H7 (cell line): Measurements from ENCODE around the gene BLM. TPM values are rescaled to one million over a fixed set of nuclear protein-coding genes. Genes with fewer than 3 reads are reported as not detected.
"Not testable (repeated sequence)": the region's sequence is repeated elsewhere in the genome, so short reads cannot be mapped to it uniquely, and the experiment has no call there.

Experiments
- DNase-seq: peaks from one replicate; pipeline ENCODE4 v3.0.0; 2012
- H3K27me3 ChIP-seq: 2 replicates; pipeline ENCODE4 v1.6.0; 2011; ENCODE audit warnings: mild to moderate bottlenecking, low read length; ENCODE audit not compliant: control insufficient read depth, insufficient read depth
- H3K36me3 ChIP-seq: replicated peaks from 2 replicates; pipeline ENCODE4 v1.5.1; 2011; ENCODE audit warnings: low read length; ENCODE audit not compliant: control insufficient read depth, insufficient read depth
- H3K4me3 ChIP-seq: 2 replicates; pipeline ENCODE4 v1.5.1; 2011; ENCODE audit warnings: low read depth, mild to moderate bottlenecking, control low read depth, low read length, moderate library complexity; ENCODE audit not compliant: insufficient read depth
- total RNA-seq: library from RNA; depleted of rRNA; stranded (reverse); fragments of >200 nt; shearing (Covaris generic); gene quantifications from 2 replicates; pipeline ENCODE4 v1.2.3, GENCODE V29; 2014

The BLM gene
- total RNA-seq, 1 experiment from 2014 or later: 29.7 TPM

DNA sequence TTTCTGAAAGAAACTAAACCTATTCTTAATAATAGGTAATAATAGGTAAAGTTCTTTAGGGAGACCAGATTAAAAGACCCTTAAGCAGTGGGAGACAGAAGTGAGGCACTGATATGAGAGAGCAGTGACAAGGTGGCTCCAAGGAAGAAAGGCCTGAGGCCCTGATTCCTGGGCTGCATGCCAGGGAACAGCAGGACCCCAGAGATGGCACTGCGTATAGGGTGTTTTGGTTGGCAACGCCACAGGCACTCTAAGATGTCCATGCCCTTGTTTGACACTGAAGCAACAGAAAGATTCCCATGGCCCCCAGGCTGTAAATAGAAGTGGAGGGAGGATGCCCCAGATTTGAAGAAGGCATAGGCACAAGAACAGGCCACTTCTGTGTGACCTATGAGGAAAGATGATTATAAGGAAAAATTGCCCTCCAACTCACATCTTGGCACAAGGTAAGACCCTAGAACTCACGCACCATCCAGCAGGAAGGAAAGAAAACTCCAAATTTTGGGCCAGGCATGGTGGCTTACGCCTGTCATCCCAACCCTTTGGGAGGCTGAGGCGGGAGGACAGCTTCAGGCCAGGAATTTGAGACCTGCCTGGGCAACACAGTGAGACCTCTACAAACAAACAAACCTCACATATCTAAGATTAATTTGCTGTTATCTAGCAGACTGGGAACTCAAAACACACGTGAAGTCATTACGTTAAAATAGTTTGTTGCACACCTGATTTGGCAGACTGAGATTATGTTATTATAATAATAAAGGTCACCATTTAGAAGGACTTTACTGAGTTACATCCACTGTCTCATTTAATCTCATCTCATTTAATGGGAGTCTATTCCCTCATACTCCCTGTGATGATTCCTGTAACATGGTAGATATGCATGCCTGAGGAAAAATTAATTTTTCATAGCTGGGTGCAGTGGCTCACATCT is 10.5 kb upstream of the BLM start:
- no peaks in the 10 kb centered on the region; the same call in 1 of the 2 replicates for H3K27me3 ChIP-seq
- H3K4me3 ChIP-seq: no peak overlapping the region
- H3K36me3 ChIP-seq: no peaks in the 10 kb centered on the region
- no peak for DNase-seq

DNA sequence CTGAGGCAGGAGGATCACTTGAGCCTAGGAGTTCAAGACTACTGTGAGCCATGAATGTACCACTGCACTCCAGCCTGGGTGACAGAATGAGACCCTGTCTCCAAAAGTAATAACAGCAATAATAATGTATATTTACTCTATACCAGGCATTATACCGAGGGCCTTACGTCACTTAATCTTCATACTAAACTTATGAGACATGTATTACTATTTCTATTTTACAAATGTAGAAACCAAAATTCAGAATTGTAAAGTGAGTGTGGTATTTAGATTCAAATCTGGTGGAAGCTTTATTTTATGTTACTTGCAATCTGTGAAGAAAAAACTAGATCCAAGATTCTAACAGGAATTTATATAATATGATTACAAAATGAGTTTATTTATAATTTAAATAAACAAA is 9.7 kb upstream of the BLM start:
- DNase-seq: no peak
- Histone ChIP-seq H3K4me3 (no peak overlapping the region), H3K27me3 (no peaks in the 10 kb centered on the region; the same call in 1 of the 2 replicates), H3K36me3 (no peaks in the 10 kb centered on the region)

DNA sequence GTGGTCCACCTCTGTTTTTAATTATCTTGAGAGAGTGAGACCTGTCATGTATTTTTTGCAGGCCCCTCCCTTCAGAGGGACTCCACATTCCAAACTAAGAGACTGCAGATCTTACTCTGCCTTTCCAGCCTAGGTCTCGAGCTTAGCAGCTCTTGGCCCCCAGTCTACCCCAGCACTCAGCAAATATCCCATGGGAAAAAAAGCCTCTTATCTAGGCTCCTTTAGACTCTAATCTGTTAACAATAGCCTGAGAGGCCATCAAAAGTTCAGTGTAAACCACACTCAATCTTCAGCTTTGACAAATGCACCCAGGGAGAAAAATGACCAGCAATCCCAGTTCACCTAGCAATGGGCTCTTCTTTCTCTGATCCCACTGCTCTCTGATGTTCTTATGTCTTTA is 8.6 kb upstream of the BLM start:
- no peak for DNase-seq
- Histone ChIP-seq H3K4me3 (no peak overlapping the region), H3K27me3 (no peaks in the 10 kb centered on the region; the same call in 1 of the 2 replicates), H3K36me3 (no peaks in the 10 kb centered on the region)

DNA sequence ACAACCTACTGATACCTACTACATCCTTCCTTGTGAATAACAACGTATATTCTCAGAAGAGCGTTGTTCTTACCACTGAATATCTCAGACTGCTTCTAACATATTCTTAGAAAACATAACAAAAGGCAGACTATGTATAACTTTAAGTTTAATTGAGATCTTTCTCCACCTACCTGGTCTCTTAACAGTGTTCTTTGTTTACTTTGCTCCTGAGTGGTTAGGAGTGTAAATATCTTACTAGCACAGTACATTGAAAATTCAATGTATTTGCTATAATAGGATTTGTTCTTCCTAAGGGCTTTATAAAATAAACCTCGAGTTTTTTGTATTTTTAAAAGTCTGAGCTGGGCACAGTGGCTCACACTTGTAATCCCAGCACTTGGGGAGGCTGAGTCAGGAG is 7.9 kb upstream of the BLM start:
- Histone ChIP-seq H3K4me3 (no peak overlapping the region), H3K27me3 (no peaks in the 10 kb centered on the region; the same call in 1 of the 2 replicates), H3K36me3 (no peaks in the 10 kb centered on the region)
- no peak for DNase-seq

DNA sequence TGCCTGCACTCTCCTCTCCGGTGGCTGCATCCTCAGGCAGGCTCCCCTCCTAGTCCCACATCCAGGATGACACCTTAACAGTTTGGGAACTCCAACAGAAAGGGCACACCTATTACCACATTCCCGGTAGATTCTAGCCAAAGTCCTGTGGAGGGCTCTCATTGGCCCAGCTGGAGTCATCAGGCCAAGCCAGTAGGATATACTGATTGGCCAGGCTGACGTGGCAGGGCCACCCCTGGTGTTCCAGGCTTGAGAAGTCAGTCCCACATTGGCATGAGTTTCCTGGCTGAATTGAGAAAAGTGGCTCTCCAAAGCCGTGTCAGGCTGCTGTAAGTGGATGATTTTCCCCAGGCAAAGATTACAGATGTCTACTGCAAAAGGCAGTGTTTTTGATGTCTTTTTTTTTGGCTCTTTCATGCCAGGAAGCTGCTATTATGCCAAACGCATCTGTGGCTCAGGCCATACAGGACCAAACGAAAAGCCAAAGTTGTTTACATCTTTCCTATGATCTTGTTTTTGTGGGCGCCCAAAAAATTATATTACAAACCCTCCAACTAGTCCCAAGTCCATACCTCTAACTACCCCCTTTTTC is 6.6 kb upstream of the BLM start:
- DNase-seq: peak; percentile 54
- no peaks in the 10 kb centered on the region; the same call in 1 of the 2 replicates for H3K27me3 ChIP-seq
- no peak overlapping the region for H3K4me3 ChIP-seq
- no peaks in the 10 kb centered on the region for H3K36me3 ChIP-seq

DNA sequence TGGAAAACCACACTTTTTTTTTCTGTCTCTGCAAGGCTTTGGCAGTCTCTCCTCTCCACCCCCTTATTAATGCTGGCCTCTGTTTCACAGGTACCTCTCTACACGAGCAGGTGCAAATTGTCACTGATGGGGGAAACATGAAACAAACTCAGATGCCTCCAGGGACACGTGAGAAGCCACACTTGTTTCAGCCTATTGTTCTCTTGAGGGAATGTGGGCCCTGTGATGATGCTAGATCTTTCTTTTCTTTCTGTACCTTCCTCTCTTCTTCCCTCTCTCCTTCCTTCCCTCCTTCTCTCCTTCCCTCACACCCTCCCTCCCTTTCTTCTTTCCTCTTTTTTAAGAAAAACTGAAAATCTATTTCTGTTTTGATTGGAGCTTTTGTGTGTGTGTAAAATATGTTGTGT is 5.7 kb upstream of the BLM start:
- H3K36me3 ChIP-seq: no peaks in the 10 kb centered on the region
- H3K4me3 ChIP-seq: no peak overlapping the region
- DNase-seq: no peak
- H3K27me3 ChIP-seq: no peaks in the 10 kb centered on the region; the same call in 1 of the 2 replicates

DNA sequence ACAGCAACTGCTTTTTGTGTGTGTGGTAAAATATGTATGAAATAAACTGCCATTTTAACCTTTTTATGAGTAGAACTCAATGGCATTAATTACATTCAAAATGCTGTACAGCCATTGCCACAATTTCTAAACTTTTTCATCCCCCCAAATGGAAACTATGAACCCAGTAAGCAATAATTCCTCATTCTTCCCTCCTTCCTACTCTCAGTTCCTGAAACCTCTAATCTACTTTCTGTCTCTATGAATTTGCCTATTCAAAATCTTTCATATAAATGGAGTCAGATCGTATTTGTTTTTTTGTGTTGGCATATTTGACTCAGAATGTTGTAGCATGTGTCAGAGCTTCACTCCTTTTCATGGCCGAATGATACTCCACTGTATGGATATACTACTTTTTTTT is 5.3 kb upstream of the BLM start:
- no peak overlapping the region for H3K4me3 ChIP-seq
- H3K27me3 ChIP-seq: no peaks in the 10 kb centered on the region; the same call in 1 of the 2 replicates
- no peak for DNase-seq
- H3K36me3 ChIP-seq: no peaks in the 10 kb centered on the region

DNA sequence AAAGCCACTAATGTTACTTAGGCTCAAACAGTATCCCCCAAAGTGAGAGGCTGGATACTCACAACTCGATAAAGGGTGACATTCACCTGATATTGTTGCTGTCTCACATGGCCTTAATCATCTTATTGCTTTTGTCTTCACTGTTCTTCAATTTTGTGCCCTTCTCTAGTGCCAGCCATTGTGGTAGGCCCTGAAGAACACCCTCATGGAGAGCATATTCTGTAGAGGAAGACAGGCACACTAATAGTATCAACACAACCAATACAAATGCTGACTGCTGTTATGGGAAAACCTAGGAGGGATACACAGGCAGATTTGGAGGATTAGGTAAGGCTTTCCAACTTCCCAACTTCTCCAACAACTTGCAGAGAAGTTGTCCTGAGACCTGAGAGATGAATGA is 4.1 kb upstream of the BLM start:
- no peaks in the 10 kb centered on the region; the same call in 1 of the 2 replicates for H3K27me3 ChIP-seq
- DNase-seq: no peak
- H3K36me3 ChIP-seq: no peaks in the 10 kb centered on the region
- no peak overlapping the region for H3K4me3 ChIP-seq

DNA sequence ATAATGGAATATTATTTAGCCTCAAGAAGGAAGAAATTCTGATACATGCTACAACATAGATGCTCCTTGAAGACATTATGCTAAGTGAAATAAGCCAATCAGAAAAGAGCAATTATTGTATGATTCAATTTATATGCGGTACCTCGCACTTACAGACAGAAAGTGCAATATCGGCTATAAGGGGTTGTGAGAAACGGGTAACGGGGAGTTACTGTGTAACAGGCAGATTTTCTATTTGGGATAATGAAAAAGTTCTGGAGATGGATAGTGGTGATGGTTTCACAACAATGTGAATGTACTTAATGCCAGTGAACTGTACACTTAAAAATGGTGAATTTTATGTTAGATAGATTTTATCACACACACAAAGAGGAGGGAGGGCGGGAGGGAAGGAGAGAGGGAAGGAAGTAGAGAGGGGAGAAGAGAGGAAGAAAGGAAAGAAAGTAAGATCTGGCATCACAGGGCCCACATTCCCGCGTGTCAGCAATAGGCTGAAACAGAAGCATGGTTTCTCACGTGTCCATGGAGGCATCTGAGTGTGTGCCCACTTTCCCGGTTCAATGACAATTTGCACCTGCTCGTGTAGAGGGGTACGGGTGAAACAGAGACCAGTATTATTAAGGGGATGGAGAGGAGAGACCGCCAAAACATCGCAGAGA is 700 bp upstream of the BLM start:
- DNase-seq: no peak
- Histone ChIP-seq H3K27me3 (no peaks in the 10 kb centered on the region; the same call in 1 of the 2 replicates), H3K4me3 (peak overlapping the region; percentile 93), H3K36me3 (no peaks in the 10 kb centered on the region)

DNA sequence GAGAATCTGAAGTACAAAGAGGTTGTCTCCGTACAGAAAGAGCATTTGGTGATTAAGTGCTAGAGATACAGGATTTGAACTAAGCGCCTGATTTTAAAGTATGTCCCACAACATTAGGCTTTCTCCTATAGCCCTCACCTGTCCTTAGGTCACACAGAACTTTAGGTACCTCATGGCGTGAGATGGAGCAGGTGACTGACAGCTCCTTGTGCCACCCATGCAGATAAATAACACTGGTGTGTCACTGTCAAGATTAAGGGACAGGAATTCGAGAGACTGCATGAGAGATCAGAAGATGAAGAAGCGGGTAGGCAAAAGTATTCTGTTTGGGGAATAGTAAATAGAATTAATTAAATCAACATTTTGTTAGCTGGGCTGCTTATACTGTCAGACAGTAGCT is 1.1 kb downstream of the BLM start:
- no peaks in the 10 kb centered on the region for H3K27me3 ChIP-seq
- H3K4me3 ChIP-seq: peak overlapping the region; percentile 77; the same call in 1 of the 2 replicates
- peak; percentile 23 for DNase-seq
- no peaks in the 10 kb centered on the region for H3K36me3 ChIP-seq

DNA sequence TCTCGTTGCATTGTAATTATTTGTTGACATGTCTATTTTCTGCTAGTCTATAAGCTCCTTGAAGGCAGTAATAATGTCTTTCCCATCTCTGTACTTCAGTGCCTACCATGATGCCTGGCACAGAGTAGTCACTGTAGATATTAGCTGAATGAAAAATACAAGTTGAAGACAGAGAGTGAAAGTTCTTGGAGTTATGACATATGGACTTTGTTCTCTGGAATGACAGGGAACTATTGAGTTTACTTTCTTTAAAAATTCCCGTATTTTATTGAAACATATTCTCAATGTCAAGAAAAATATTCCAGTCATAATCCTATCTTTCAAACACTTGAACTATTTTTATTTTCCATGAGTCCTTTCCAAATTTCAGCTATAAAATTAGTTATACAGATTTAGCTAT is 3.0 kb downstream of the BLM start:
- no peak for DNase-seq
- no peaks in the 10 kb centered on the region for H3K27me3 ChIP-seq
- H3K4me3 ChIP-seq: no peak overlapping the region
- no peaks in the 10 kb centered on the region; the same call in 1 of the 2 replicates for H3K36me3 ChIP-seq

DNA sequence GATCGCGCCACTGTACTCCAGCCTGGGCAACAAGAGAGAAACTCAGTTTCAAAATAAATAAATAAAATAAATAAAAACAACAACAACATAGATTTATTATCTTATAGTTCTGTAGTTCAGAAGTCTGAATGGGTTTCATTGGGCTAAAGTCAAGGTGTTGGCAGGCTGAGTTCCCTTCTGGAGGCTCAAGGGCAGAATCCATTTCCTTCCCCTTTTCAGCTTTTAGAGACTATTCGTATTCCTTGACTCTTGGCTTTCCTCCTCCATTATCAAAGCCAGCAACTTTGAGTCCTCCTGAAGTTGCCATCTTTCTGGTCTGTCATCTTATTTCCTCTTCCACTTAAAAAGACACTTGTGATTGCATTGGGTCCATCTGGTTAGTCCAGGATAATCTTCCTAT is 12.1 kb downstream of the BLM start:
- Histone ChIP-seq H3K27me3 (no peaks in the 10 kb centered on the region), H3K36me3 (no peaks in the 10 kb centered on the region; the same call in 1 of the 2 replicates), H3K4me3 (no peak overlapping the region)
- DNase-seq: no peak

DNA sequence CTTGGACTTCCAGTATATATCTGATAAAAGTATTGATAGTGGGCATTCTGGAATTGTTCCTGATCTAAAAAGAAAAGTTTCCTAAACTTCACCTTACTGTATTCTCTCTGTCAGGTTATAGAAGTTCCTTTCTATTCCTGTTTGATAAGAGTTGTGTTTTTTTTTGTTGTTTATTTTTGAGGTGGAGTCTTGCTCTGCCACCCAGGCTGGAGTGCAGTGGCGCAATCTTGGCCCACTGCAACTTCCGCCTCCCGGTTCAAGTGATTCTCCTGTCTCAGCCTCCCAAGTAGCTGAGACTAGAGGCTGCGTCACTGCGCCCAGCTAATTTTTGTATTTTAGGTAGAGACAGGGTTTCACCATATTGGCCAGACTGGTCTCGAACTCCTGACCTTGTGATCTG is 13.1 kb downstream of the BLM start:
- Histone ChIP-seq H3K36me3 (no peaks in the 10 kb centered on the region; the same call in 1 of the 2 replicates), H3K27me3 (no peaks in the 10 kb centered on the region), H3K4me3 (no peak overlapping the region)
- DNase-seq: no peak

DNA sequence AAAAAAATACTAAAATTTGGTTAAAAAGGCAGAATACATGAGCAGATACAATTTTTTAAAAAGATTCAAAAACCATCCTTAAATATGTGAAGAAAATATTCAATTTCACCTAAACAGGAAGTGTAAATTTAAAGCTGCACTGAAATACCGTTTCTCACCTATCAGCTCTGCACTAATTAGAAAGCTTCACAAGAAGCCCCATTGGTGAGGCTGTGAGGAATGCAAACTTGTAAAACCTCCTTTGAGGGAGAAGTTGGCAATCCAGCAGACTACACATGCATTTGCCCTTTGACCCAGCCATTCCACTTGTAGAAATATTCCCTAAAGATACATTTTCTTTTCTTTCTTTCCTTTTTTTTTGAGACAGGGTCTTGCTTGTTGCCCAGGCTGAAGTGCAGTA is 18.8 kb downstream of the BLM start:
- no peak for DNase-seq
- H3K4me3 ChIP-seq: no peak overlapping the region
- no peaks in the 10 kb centered on the region for H3K27me3 ChIP-seq
- no peaks in the 10 kb centered on the region for H3K36me3 ChIP-seq

DNA sequence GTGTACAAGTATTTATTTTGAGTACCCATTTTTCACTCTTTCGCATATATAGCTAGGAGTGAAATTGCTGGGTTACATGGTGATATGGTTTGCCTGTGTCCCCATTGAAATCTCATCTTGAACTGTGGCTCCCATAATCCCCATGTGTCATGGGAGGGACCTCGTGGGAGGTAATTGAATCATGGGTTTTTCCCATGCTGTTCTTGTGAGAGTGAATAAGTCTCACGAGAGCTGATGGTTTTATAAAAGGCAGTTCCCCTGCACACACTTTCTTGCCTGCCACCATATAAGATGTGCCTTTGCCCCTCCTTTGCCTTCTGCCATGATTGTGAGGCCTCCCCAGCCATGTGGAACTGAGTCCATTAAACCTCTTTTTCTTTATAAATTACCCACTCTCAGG is 23.4 kb downstream of the BLM start:
- not testable (repeated sequence) for H3K27me3 ChIP-seq, H3K4me3 ChIP-seq, H3K36me3 ChIP-seq, DNase-seq
